BE2C (cell line): ENCODE results near the gene C2CD2L.
A peak's percentile ranks its signal among the peaks of the same experiment; 100 is the strongest.
"Not testable (repeated sequence)": the region's sequence is repeated elsewhere in the genome, so short reads cannot be mapped to it uniquely, and the experiment has no call there.

Source experiments
- DNase-seq: peaks from one replicate; pipeline ENCODE4 v3.0.0-alpha.2; 2020
- H3K27me3 ChIP-seq: fragments of 250-450 bp; sonication (Bioruptor Pico); 2 replicates; pipeline ENCODE4 v1.5.1; 2020; ENCODE audit warnings: mild to moderate bottlenecking
- H3K36me3 ChIP-seq: fragments of 250-450 bp; sonication (Bioruptor Pico); 2 replicates; pipeline ENCODE4 v1.5.1; 2020; ENCODE audit warnings: mild to moderate bottlenecking
- H3K4me1 ChIP-seq: fragments of 250-450 bp; sonication (Bioruptor Pico); 2 replicates; pipeline ENCODE4 v1.5.1; 2020
- H3K4me3 ChIP-seq: 2 replicates; pipeline ENCODE4 v1.5.1; 2011; ENCODE audit warnings: low read depth, low read length
- H3K9me3 ChIP-seq: fragments of 250-450 bp; sonication (Bioruptor Pico); 2 replicates; pipeline ENCODE4 v1.5.1; 2020
- TF ChIP-seq, protein P1 (sequence below): IDR thresholded peaks from 2 replicates; pipeline ENCODE4 v1.5.1; 2012; ENCODE audit warnings: mild to moderate bottlenecking, low read depth, low read length

Gene C2CD2L

DNA sequence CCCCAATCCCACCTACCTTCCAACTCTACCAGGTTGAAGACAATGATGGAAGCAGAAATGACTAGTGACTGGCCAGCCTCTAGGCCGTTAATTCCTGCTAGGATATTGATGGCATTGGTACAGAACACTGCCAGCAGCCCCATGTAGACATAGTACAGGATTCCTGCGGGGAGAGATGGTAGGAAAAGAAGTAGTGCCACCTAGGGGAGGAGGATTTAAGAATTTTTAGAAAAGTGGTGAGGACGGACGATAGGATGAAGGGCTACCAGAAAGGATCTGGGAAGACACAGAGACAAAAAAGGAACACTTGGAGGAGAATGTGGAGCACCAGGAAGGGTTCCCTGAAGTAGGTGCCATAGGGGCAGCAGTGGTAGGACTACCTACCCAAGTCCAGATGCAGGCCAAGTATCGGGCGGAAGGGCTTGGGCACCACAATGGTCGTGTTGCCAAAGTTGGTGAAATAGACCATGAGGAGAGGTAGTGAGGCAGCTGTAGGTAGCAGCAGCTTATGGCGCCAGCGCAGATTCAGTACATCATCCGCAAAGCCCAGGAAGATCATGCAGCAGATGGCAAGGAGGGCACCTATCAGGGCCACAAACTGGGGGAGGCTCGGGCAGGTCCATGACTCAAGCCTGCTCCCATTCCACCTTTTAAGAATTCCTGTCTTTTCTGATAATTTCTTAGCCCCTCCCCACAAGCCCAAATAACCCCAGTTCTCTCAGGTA, 6.7 kb upstream of the C2CD2L start:
- TF ChIP-seq, protein P1, sequence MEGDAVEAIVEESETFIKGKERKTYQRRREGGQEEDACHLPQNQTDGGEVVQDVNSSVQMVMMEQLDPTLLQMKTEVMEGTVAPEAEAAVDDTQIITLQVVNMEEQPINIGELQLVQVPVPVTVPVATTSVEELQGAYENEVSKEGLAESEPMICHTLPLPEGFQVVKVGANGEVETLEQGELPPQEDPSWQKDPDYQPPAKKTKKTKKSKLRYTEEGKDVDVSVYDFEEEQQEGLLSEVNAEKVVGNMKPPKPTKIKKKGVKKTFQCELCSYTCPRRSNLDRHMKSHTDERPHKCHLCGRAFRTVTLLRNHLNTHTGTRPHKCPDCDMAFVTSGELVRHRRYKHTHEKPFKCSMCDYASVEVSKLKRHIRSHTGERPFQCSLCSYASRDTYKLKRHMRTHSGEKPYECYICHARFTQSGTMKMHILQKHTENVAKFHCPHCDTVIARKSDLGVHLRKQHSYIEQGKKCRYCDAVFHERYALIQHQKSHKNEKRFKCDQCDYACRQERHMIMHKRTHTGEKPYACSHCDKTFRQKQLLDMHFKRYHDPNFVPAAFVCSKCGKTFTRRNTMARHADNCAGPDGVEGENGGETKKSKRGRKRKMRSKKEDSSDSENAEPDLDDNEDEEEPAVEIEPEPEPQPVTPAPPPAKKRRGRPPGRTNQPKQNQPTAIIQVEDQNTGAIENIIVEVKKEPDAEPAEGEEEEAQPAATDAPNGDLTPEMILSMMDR, result peak; percentile 70
- peak; percentile 41 for DNase-seq
- H3K36me3 ChIP-seq, result peaks cover 18% of the 10 kb centered on the region
- H3K4me1 ChIP-seq, result peaks cover 4% of the 10 kb centered on the region; the same call in 1 of the 2 replicates
- H3K9me3 ChIP-seq, result no peaks in the 10 kb centered on the region
- no peaks in the 10 kb centered on the region for H3K27me3 ChIP-seq
- peak overlapping the region; percentile 97 for H3K4me3 ChIP-seq

DNA sequence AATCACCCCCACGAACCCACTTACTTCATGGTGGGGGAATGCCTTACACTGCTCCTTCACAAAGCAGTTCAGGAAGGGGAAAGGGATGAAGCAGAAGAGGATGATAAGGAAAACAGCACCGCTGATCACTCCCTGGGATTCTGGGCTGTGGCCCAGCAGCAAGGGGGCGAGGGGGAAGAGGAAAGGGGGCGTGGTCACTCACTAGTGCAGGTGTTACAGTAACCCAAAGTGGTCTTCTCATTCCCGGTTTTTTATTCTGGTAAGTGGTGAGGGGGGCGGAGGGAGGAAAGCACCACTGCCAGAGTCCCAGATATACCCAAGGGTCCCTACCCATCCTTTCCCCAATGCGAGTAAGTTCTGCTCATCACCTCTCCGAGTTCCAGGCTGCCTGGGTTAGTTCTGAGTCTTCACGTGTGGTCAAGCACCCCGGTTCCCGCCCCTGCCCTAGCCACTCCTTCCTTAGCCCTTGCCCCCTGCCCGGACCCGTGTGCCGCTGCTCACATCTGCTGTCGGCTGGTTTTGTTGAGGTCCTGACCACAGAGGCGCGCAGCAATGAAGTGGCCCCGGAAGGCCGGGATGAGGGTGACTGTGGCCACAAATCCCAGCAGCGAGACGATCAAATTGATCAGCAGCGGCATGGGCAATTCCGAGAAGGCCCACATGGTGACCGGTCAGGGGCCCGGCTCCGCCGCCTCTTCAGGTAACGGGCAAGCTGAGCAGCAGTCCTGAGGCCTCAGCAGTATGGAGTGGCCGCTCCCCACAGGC, 6.0 kb upstream of the C2CD2L start:
- Histone ChIP-seq H3K9me3 (no peaks in the 10 kb centered on the region), H3K27me3 (no peaks in the 10 kb centered on the region), H3K4me1 (peaks cover under 1% of the 10 kb centered on the region), H3K36me3 (peaks cover 18% of the 10 kb centered on the region), H3K4me3 (peak overlapping the region; percentile 97)
- DNase-seq, result no peak
- TF ChIP-seq, protein P1, result no peak

DNA sequence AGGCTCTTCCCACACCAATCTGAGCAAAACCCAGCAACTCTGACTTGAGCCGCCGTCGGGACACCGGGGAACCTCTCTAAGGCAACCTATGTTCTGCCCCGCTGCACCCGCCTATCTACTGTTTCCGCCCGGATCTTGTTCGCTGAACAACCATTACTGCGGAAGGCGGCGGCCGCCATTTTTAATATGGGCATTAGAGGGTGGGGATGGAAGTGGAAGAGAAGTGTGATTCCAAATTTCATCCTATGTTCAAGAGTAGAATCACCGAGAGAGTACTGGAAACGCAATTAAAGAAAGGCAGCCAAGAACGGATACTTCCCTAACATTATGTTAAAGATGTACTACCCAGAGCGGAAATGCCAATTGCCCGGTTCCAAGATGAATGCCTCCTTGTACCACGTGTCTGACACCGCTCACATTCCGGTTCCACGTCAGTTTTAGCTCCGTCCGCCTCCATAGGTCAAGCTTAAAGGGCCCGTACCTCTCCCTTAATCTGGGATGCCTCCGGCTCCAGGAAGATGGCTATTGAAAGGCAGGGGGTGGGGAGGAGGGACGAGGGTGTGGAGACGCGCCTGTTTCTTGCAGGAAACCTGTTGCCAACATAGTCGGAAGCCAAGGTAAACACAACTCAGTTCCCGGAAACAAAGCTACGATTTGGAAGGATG, 5.3 kb upstream of the C2CD2L start, which contains the start of gene DPAGT1:
Gene DPAGT1 (minus strand): TSS at position 95 of the 665 bp plus-strand sequence. CDS start 198 bp downstream, outside the sequence.
- Histone ChIP-seq H3K4me1 (peaks cover 6% of the 10 kb centered on the region), H3K27me3 (no peaks in the 10 kb centered on the region), H3K36me3 (peaks cover 14% of the 10 kb centered on the region), H3K9me3 (no peaks in the 10 kb centered on the region), H3K4me3 (peak within 1 kb of the TSS; percentile 97)
- TF ChIP-seq, protein P1, result no peak
- peak; percentile 93 for DNase-seq

DNA sequence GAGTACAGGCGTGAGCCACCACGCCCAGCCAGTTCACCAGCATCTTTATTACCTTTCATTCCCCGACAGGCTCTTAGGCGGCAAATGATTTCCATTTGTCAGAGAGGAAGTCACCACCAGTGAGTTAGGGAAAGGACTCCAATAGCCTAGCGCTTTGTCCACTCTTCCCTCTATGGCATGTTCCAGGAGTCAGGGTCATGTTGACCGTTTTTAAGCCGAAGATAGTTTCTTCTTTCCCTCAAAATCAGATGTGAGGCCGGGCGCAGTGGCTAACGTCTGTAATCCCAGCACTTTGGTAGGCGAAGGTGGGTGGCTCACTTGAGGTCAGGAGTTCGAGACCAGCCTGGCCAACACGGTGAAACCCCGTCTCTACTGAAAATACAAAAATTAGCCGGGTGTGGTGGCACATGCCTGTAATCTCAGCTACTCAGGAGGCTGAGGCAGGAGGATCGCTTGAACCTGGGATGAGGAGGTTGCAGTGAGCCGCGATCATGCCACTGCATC, 3.9 kb upstream of the C2CD2L start:
- not testable (repeated sequence) for H3K36me3 ChIP-seq, H3K9me3 ChIP-seq, H3K4me1 ChIP-seq, H3K27me3 ChIP-seq, DNase-seq
- peak overlapping the region; percentile 97 for H3K4me3 ChIP-seq

DNA sequence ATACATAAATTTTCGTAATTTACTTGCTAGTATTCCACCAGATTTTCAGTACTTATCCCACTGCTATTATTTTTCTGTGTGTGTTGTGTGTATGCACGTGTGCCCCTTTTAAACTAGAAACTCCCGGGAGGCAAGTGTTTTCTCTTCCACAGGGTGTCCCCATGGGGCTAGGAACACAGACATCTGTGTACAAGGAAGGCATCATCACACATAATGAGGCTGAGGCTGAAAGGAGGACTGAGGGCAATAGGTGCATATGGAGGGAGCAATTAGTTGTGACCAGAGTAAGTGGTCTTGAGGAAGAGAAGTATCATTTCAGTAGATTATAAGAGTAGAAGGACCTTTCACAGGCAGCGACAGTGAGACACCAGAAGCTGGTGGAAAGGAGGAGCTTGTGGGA, 3.4 kb upstream of the C2CD2L start:
- peaks cover 11% of the 10 kb centered on the region for H3K4me1 ChIP-seq
- no peaks in the 10 kb centered on the region for H3K36me3 ChIP-seq
- TF ChIP-seq, protein P1, result peak; percentile 41
- no peaks in the 10 kb centered on the region for H3K27me3 ChIP-seq
- no peaks in the 10 kb centered on the region for H3K9me3 ChIP-seq
- DNase-seq, result no peak
- no peak overlapping the region for H3K4me3 ChIP-seq

DNA sequence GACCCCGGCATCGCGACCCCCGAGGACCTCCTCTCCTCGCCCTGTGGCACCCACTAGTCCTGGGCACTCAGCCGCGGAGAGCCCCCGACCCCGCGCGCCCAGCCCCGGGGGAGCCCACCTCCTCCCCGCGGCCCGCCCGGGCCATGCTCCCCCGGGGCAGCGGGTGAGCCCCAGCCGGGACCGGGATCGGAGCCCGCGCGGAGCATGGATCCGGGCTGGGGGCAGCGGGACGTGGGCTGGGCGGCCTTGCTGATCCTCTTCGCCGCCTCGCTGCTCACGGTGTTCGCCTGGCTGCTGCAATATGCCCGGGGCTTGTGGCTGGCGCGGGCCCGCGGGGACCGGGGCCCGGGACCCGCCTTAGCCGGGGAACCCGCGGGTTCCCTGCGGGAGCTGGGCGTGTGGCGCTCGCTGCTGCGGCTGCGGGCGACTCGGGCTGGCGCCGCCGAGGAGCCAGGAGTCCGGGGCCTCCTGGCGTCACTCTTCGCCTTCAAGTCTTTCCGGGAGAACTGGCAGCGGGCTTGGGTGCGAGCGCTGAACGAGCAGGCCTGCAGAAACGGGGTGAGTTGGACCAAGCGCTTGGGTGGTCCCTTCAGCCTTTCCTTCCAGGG, 498 bp downstream of the C2CD2L start:
- Histone ChIP-seq H3K36me3 (peaks cover 17% of the 10 kb centered on the region), H3K27me3 (no peaks in the 10 kb centered on the region), H3K4me1 (peaks cover 12% of the 10 kb centered on the region), H3K4me3 (peak overlapping the region; percentile 75), H3K9me3 (no peaks in the 10 kb centered on the region)
- TF ChIP-seq, protein P1, result no peak
- no peak for DNase-seq
